NOMO-1 (cell line): ENCODE results near the gene COPB1.
"Not testable (repeated sequence)": the region's sequence is repeated elsewhere in the genome, so short reads cannot be mapped to it uniquely, and the experiment has no call there.

Source experiments
- DNase-seq, 2 experiments: peaks; one replicate each; lab custom pipeline; 2025; ENCODE audit not compliant: unreplicated experiment in 2 of 2; lab: John Stamatoyannopoulos, UW

The COPB1 gene

DNA sequence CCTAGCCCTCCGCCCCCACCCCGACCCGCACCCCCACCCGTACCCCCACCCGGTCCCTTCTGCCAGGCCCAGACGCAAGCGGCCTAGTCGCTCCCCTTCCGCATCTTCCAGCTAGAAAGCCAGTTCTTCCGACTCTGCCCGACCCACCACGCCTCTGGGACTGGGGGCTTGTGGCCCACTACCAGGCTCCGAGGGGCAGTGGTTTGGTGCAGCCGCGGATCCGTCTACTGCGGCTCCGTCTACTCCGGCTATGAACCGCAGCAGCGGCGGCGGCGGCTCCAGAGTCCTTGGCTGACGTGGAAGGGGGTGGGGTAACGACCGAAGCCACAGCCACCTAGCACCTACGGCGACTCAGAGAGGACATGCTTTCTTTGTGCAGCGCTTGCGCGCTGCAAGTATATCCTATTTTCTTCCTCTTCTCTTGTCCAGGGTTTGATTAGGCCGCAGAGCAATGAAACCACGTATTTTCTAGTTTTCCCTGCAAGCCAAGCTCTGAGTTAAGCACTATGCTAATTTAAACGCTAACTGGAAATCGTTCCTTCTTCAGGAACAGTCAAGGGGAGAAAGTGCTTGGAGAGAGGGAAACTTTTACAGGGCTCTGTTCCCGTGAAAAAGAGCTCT lies at the start of gene COPB1:
Gene COPB1 (minus strand): TSS at position 252 of the 621 bp plus-strand sequence. CDS start 883 bp downstream, outside the sequence.
- peak; percentile 89 to 97 for DNase-seq

GRCh38 chr11:14547440-14547839 lies 47.8 kb upstream of the COPB1 start:
- no peak for DNase-seq

GRCh38 chr11:14546672-14547071 lies 47.1 kb upstream of the COPB1 start:
- no peak for DNase-seq

- DNase-seq = peak; percentile 46 to 97
These were observed 45.0 kb upstream of the COPB1 start for GRCh38 chr11:14544611-14545010.

- peak in 1 of 2 experiments; percentile 1 for DNase-seq
These were observed 43.6 kb upstream of the COPB1 start for GRCh38 chr11:14543260-14543659.

- DNase-seq = peak; percentile 56 to 74
These were observed 42.7 kb upstream of the COPB1 start for GRCh38 chr11:14542324-14542723.

GRCh38 chr11:14541192-14541947 lies 41.8 kb upstream of the COPB1 start:
- DNase-seq = peak in 1 of 2 experiments; percentile 63

DNA sequence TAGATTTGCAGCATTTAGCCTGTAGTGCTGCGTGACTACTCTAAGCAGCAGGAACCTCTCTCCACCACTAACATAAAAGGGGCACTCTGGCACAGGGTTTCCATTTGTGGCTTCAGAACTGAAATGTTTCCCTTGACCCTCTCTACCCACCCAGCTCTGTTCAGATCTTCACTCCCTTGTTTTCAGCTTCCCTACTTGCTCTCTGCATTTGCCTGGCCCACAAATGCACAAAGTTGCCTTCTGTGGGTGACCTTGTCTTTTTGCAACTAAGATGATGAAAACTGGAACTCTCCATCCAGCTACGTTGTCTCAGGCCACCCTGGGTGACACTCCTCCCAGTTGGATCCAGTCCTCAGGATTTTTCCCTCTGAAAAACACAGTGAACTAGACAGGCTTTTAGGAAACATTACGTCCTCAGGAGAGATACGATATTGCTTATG lies 40.4 kb upstream of the COPB1 start:
- peak in 1 of 2 experiments; percentile 5 for DNase-seq

- no peak for DNase-seq
These were observed 39.4 kb upstream of the COPB1 start for GRCh38 chr11:14538926-14539554.

- no peak for DNase-seq
These were observed 38.8 kb upstream of the COPB1 start for GRCh38 chr11:14538271-14538925.

GRCh38 chr11:14537134-14537599 lies 37.6 kb upstream of the COPB1 start:
- DNase-seq = peak; percentile 48 to 56

- not testable (repeated sequence) for DNase-seq
These were observed 35.6 kb upstream of the COPB1 start for GRCh38 chr11:14535166-14535565.

DNA sequence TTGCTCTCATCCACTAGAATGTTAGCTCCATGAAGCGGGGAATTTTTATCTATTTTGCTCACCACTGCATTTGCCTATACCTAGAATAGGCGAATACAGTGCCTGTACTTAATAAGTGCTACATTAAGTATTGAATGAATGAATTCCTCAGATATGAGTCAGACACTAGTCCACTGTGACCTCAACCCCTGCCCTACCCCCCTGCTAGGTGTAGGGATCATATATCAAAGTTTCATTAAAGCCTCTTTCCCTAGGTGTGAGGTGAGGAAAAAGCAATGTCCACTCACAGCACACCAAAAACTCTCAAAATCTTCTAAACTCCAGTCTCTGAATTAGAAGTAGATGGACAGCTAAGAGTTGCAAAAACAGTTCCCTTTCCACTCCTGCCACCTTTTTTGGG lies 30.3 kb upstream of the COPB1 start:
- no peak for DNase-seq

GRCh38 chr11:14529321-14529720 lies 29.7 kb upstream of the COPB1 start:
- DNase-seq = no peak

DNA sequence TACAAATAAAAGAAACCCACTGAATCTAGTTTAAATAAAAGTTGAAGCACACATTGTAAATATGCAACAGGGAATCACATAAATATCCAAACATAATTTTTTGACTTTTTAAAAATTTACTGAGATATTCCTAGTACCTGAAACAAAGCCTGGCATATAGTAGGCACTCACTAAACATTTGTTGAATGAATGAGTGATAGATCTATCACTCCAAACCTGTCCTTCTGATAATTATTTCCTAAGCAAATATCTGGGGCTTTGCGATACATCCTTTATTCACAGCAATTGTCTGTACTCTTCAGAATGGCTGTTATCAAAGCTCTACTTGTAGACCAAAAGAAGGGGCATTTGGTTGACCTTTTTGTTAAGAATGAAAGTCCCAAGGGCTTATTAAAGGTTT lies 23.2 kb upstream of the COPB1 start:
- DNase-seq = no peak

DNA sequence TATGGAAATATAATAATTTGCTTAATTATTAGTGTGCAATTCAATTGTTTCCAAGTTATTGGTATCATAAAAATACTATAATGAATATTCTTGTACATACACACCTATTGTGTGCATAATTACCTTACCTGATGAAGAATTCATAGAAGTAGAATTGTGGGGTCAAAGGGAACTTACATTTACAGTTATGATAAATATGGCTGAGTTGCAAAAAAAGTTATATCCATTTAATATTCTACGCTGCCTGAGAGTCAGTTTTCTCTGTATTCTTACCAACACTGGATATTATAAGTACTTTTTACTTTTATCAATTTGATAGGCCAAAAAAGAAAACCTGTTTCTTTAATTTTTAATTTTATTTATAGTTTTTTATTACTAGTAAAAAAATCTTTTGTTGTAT lies 22.6 kb upstream of the COPB1 start:
- DNase-seq = no peak

GRCh38 chr11:14520747-14521151 lies 21.1 kb upstream of the COPB1 start:
- DNase-seq = no peak

GRCh38 chr11:14519917-14520746 lies 20.5 kb upstream of the COPB1 start, which contains the start of gene PSMA1:
TSS of gene PSMA1 (minus strand) at chr11:14520386. CDS start at chr11:14520299, 87 bp downstream.
- DNase-seq = peak; percentile 95 to 98

- DNase-seq = peak; percentile 40 to 53
These were observed 19.9 kb upstream of the COPB1 start for GRCh38 chr11:14519597-14519916.

- DNase-seq = no peak
These were observed 19.2 kb upstream of the COPB1 start for GRCh38 chr11:14518820-14519219.
